Anterior cingulate cortex (tissue), 58 donors: ENCODE measurements around the gene NFKB1.

ENCODE experiments used
- DNase-seq, 58 donors: peaks; one replicate each; lab custom pipeline; 2025; lab: John Stamatoyannopoulos, UW

The NFKB1 gene

GRCh38 chr4:102527695-102528283 is 26.6 kb downstream of the NFKB1 start:
- no peak for DNase-seq

DNA sequence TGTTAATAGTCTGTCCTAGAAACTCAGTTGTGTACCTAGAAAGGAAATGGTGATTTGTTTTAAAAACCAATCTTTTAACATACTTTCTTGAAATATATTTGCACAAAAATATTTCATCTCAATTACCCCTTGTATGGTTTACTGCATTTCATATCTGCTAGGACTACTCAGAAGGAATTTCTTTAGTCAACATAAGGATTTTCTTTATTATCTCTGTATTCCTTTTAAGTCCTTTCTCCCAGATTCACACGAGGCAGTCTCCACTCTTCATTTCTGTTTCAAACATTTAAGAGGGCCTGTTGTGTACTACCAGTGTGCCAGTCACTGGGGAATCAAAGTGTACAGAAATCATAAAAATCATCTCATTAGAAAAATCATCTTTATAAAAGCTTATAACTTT is 28.8 kb downstream of the NFKB1 start:
- DNase-seq: no peak

- no peak for DNase-seq
Measured at GRCh38 chr4:102530986-102531385, 29.8 kb downstream of the NFKB1 start.

- DNase-seq: no peak
Measured at GRCh38 chr4:102531462-102531861, 30.3 kb downstream of the NFKB1 start.

GRCh38 chr4:102533348-102533747 is 32.2 kb downstream of the NFKB1 start:
- DNase-seq: no peak

- no peak for DNase-seq
Measured at GRCh38 chr4:102533904-102534303, 32.7 kb downstream of the NFKB1 start.

GRCh38 chr4:102534845-102535244 is 33.7 kb downstream of the NFKB1 start:
- no peak for DNase-seq

- DNase-seq: no peak
Measured at GRCh38 chr4:102535398-102536082, 34.4 kb downstream of the NFKB1 start.

GRCh38 chr4:102536768-102537167 is 35.6 kb downstream of the NFKB1 start:
- no peak for DNase-seq

GRCh38 chr4:102537269-102537668 is 36.1 kb downstream of the NFKB1 start:
- DNase-seq: no peak

DNA sequence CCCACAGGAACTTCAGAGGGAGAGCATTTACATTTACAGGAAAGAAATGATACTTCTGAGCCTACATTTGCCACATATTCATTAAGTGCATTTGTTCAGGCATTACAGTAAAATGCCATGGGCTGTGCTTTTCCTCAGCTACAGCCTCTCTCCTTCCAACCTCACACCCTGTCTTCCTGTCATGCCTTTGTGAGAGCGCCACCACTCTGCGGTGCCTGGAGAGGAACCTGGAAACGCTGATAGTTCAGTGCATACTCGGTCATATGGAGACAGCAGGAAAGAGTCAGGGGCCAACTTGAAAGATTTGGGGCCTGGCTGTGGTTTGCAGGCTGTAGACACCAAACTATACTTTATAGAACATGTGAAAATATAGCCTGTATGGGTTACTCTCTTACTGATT is 40.5 kb downstream of the NFKB1 start:
- DNase-seq: peak in 17 of 58 donors; percentile 0 to 42 (median 17)

DNA sequence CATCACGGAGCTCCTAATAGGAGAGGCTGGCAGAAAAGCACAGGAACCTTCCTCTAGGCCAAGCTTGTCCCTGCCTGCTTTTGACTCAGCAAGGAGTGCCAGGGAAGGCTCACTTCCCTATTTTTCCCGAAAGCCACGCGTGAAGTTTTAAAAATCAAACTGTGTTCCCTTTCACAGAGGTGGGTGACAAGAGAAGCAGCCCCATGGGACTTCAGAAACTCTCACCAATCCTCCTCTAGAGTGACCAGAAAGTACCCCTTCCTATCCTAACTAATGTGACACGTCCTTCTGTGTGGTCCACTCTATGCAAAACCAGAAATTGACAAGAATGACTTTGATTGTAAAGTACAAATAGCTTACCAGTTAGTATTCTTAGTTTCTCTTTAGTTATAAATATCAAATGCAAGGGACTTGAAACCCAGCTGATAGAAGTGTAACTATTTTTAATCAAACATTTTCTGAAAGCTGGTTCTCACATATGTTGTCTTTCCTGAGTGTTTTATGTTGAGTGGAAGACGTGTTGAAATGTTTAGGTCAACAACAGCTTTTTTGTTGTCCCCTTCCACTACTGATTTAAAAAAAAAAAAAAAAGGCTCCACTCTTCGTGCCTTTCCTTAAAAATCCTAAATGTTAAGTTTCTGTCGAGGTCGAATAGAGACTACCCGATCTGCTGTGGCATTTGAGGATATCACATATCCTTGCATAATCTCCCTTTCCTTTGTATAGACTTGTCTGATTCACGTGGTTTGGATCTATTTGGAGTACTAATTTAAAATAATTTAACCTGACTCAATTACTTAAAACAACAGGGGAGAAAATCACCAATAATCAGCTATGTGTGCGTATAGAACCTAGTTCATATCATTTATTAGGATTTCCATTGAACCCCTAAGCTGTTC is 42.1 kb downstream of the NFKB1 start:
- peak in 1 of 58 donors; percentile 1 for DNase-seq

- no peak for DNase-seq
Measured at GRCh38 chr4:102546635-102547034, 45.5 kb downstream of the NFKB1 start.

GRCh38 chr4:102547973-102548372 is 46.8 kb downstream of the NFKB1 start:
- DNase-seq: no peak

DNA sequence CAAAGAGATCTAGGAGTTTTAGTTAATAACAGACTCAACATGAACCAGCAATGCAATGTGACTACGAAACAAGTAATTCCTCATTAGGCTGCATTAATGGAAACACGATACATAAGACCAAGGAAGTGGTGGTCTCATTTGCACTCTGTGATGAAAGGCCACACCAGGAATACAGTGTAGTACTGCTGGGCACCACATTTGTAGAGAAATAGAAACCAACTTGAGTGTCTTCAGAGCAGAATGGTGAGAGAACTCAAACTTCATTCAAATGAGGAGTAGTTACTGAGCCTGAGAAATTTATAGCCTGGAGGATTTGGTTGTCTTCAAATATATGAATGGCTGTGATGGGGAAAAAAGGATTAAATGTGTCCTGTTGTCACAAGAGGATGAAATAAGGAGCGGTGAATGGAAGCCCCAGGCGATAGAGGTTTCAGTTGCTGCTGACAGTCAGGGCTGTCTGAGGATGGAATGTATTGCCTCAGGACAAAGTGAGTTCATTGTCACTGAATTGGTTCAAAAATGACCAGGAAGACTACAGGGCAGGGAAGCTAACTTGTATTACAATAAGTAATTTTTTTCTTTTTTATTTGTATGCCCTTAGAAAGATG is 50.9 kb downstream of the NFKB1 start:
- no peak for DNase-seq

DNA sequence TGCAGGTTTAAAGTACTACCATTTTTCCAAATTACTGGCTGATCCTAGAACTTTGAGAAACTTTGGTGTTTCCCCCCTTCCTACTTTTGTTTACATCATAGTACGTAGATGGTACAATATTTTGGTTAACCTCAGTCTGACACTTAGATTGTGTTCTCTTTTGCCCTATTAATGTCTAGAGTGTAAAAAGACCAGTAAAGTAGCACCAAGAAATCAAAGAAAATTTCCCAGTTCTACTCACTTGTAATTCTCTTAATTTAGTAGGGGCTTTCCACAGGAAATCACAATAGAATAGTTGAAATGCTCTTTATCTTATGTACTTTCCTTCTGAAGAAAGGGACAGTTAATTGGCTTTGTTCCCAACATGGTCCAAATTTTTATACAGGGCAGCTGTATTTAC is 51.6 kb downstream of the NFKB1 start:
- no peak for DNase-seq

DNA sequence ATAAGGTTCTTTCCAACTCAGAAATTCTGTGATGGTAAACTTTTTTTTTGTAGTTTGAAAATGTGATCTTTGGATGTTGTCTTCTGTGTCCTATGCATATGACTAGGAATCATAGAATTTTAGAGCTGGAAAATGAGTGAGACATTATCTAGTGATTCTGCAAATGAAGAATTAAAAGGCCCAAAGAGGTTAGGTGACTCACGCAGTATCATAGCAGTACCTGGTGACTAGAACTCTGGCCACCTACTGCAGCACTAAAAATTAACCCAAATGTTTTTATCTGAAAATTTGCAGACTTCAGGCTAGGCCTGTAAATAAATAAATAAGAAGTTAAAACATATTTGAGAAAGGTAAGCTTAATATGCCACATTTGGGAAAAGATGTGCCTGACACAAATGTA is 52.8 kb downstream of the NFKB1 start:
- no peak for DNase-seq

- peak in 23 of 58 donors; percentile 1 to 61 (median 10) for DNase-seq
Measured at GRCh38 chr4:102554482-102554881, 53.3 kb downstream of the NFKB1 start.

GRCh38 chr4:102554992-102555391 is 53.8 kb downstream of the NFKB1 start:
- no peak for DNase-seq

- no peak for DNase-seq
Measured at GRCh38 chr4:102557636-102558035, 56.5 kb downstream of the NFKB1 start.

DNA sequence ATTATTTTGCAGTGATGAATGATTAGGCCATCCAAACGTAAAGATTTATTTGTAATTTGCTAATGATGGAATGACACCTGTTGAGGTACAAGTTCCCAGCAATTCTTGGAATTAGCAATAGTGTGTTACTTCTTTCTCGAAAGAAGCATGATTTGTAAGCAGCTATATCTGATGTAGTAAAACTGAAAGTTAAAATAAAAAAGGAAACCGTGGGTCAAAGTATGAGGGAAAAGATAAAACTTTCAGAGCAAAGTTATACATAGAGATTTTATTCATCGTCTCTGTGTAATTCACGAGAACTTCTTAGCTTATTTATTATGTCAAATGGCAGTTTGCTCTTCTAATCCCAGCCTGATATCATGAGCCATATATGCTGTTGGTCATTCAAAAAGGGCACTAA is 59.0 kb downstream of the NFKB1 start:
- no peak for DNase-seq
